HepG2 (cell line): ENCODE results near the gene TBX19.

Experiments
- BRCA1 ChIP-seq: sonication (generic); formaldehyde crosslinking; IDR thresholded peaks from 2 replicates; pipeline ENCODE4 v1.4.0; 2020; ENCODE audit warnings: missing genetic modification reagents
- CTCF ChIP-seq: sonication (generic); formaldehyde crosslinking; IDR thresholded peaks from 2 replicates; pipeline ENCODE4 v1.5.0; 2020; ENCODE audit warnings: mild to moderate bottlenecking, missing genetic modification reagents, moderate library complexity
- GMEB2 ChIP-seq: IDR thresholded peaks from 2 replicates; pipeline ENCODE4 v1.6.1; 2016; ENCODE audit warnings: missing biosample characterization, missing genetic modification reagents, low read depth
- NCOA2 ChIP-seq: sonication (generic); formaldehyde crosslinking; IDR thresholded peaks from 2 replicates; pipeline ENCODE4 v1.8.0; 2022; ENCODE audit warnings: inconsistent platforms
- POLR2A ChIP-seq, 2 experiments: IDR thresholded peaks; 2 replicates each; pipeline ENCODE4 v1.6.1; 2011; ENCODE audit warnings: low read depth in 2 of 2, low read length in 2 of 2, mild to moderate bottlenecking in 1 of 2, moderate library complexity in 1 of 2; ENCODE audit not compliant: insufficient read depth in 1 of 2
- RAD21 ChIP-seq: fragments of 450-650 bp; formaldehyde crosslinking; IDR thresholded peaks from 2 replicates; pipeline ENCODE4 v1.5.0; 2020; ENCODE audit warnings: mild to moderate bottlenecking
- SMAD1 ChIP-seq: sonication (generic); formaldehyde crosslinking; IDR thresholded peaks from 2 replicates; pipeline ENCODE4 v1.4.0; 2020; ENCODE audit warnings: missing genetic modification reagents, low read depth, mild to moderate bottlenecking, borderline replicate concordance
- SP1 ChIP-seq, 2 experiments: fragments of 450-650 bp in 1 of 2; sonication (generic) in 1 of 2; formaldehyde crosslinking in 1 of 2; IDR thresholded peaks; 2 replicates each; pipeline versions ENCODE4 v1.4.0 to v1.6.1; 2016 to 2020; ENCODE audit warnings: missing genetic modification reagents in 1 of 2
- TIGD3 ChIP-seq: sonication (generic); formaldehyde crosslinking; IDR thresholded peaks from 2 replicates; pipeline ENCODE4 v1.5.1; 2020; ENCODE audit warnings: mild to moderate bottlenecking, missing genetic modification reagents, borderline replicate concordance
- ZBTB7A ChIP-seq: sonication (generic); formaldehyde crosslinking; IDR thresholded peaks from 2 replicates; pipeline ENCODE4 v1.8.0; 2022; ENCODE audit warnings: mild to moderate bottlenecking, missing genetic modification reagents
- ZNF354B ChIP-seq: sonication (generic); formaldehyde crosslinking; IDR thresholded peaks from 2 replicates; pipeline ENCODE4 v1.8.0; 2022; ENCODE audit warnings: mild to moderate bottlenecking, missing genetic modification reagents
- ZNF367 ChIP-seq: sonication (generic); formaldehyde crosslinking; IDR thresholded peaks from 2 replicates; pipeline ENCODE4 v1.4.0; 2020; ENCODE audit warnings: missing genetic modification reagents, borderline replicate concordance

- TF ChIP-seq TIGD3 (CRISPR knock-in tag) (no peak), ZBTB7A (CRISPR knock-in tag) (no peak), BRCA1 (CRISPR knock-in tag) (no peak), GMEB2 (CRISPR knock-in tag) (no peak), SP1 (IDR thresholded peaks at IDR 0.05) (no peak), SP1 (CRISPR knock-in tag; IDR thresholded peaks at IDR 0.05) (no peak), ZNF354B (CRISPR knock-in tag) (no peak), POLR2A (IDR thresholded peaks at IDR 0.05; ENCODE audit: insufficient read depth in 1 of 2, low read depth in 2 of 2, low read length in 2 of 2) (no peak), RAD21 (no peak), SMAD1 (no peak), CTCF (CRISPR knock-in tag) (no peak), ZNF367 (CRISPR knock-in tag) (no peak), NCOA2 (CRISPR knock-in tag) (no peak)
Observed at GRCh38 chr1:168235937-168236336, 44.7 kb upstream of the TBX19 start.
